DND-41 (cell line): ENCODE data around the gene ERC2.

ENCODE experiments used
- ATAC-seq: fragments of 200-7000 bp; cut with Tn5 transposase; 3 replicates; pipeline ENCODE4 v1.9.1; 2021; ENCODE audit warnings: low read depth; ENCODE audit not compliant: insufficient read depth
- DNase-seq: peaks from one replicate; pipeline ENCODE4 v3.0.0-alpha.2; 2020
- H2AFZ ChIP-seq: 2 replicates; pipeline ENCODE4 v1.6.0; 2012; ENCODE audit warnings: low read depth, low read length
- H3K27ac ChIP-seq: 2 replicates; pipeline ENCODE4 v1.5.1; 2012; ENCODE audit warnings: low read length, inconsistent platforms
- H3K27me3 ChIP-seq: fragments of 200-600 bp; sonication (generic); 2 replicates; pipeline ENCODE4 v1.6.0; 2012; ENCODE audit warnings: low read length, mild to moderate bottlenecking, inconsistent platforms; ENCODE audit not compliant: insufficient read depth, poor library complexity
- H3K36me3 ChIP-seq: 2 replicates; pipeline ENCODE4 v1.5.1; 2012; ENCODE audit warnings: low read length, inconsistent platforms; ENCODE audit not compliant: insufficient read depth
- H3K4me1 ChIP-seq: 2 replicates; pipeline ENCODE4 v1.5.1; 2012; ENCODE audit warnings: mild to moderate bottlenecking, low read length; ENCODE audit not compliant: insufficient read depth
- H3K4me2 ChIP-seq: 2 replicates; pipeline ENCODE4 v1.6.0; 2012; ENCODE audit warnings: mild to moderate bottlenecking, moderate library complexity, low read length, inconsistent platforms; ENCODE audit not compliant: insufficient read depth
- H3K4me3 ChIP-seq, 2 experiments: fragments of 200-600 bp in 1 of 2; shearing (Covaris generic) in 1 of 2; 2 replicates each; pipeline ENCODE4 v1.5.1; 2012 to 2016; ENCODE audit warnings: inconsistent platforms in 2 of 2, low read length in 2 of 2, mild to moderate bottlenecking in 2 of 2, low read depth in 1 of 2, moderate library complexity in 1 of 2
- H3K79me2 ChIP-seq: 2 replicates; pipeline ENCODE4 v1.6.0; 2012; ENCODE audit warnings: low read length, inconsistent platforms; ENCODE audit not compliant: insufficient read depth
- H3K9ac ChIP-seq: 2 replicates; pipeline ENCODE4 v1.6.0; 2012; ENCODE audit warnings: low read depth, mild to moderate bottlenecking, inconsistent platforms, low read length, moderate library complexity
- H3K9me3 ChIP-seq: 2 replicates; pipeline ENCODE4 v1.5.1; 2012; ENCODE audit warnings: low read length, moderate library complexity, mild to moderate bottlenecking, inconsistent platforms; ENCODE audit not compliant: insufficient read depth, severe bottlenecking
- H4K20me1 ChIP-seq: 2 replicates; pipeline ENCODE4 v1.6.0; 2012; ENCODE audit warnings: low read length; ENCODE audit not compliant: insufficient read depth
- EZH2 ChIP-seq: IDR thresholded peaks from 3 replicates; pipeline ENCODE4 v1.6.1; 2012; ENCODE audit warnings: borderline replicate concordance, low read depth, mild to moderate bottlenecking, moderate library complexity, low read length, inconsistent platforms; ENCODE audit not compliant: severe bottlenecking
- TF ChIP-seq, protein P1 (sequence below): IDR thresholded peaks from 2 replicates; pipeline ENCODE4 v1.5.1; 2012; ENCODE audit warnings: borderline replicate concordance, low read length, moderate library complexity, mild to moderate bottlenecking; ENCODE audit not compliant: poor library complexity, severe bottlenecking; ENCODE audit errors: extremely low read depth

The ERC2 gene

DNA sequence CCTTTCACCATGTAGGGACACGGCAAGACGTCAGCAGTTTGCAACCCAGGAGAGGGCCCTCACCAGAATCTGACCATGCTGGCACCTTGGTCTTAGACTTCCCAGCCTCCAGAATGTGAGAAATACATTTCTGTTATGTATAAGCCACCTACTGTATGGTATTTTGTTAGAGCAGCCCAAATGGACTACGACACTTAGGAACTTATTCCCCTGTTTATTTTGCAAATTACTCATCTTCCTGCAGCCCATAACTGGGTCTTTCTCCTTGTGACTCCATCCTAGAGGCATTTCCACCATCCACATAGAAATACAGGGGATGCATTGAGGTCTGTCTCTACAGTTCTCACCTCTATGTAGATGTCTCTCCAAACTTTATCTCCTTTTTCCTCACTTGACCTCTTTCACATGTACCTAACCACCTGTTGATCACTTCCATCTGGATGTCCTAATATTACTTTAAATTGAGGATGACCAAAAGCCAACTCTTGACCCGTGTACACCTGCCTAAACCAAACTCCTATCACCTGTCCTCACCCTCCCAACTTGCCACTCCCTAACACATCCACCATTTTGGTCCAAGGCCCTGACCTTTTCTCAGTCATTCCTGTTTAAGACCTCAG lies 575.1 kb downstream of the ERC2 start:
- H3K9me3 ChIP-seq, result no peaks in the 10 kb centered on the region
- no peak for ATAC-seq
- no peaks in the 10 kb centered on the region for H3K79me2 ChIP-seq
- H3K4me1 ChIP-seq, result no peaks in the 10 kb centered on the region
- TF ChIP-seq, protein P1, sequence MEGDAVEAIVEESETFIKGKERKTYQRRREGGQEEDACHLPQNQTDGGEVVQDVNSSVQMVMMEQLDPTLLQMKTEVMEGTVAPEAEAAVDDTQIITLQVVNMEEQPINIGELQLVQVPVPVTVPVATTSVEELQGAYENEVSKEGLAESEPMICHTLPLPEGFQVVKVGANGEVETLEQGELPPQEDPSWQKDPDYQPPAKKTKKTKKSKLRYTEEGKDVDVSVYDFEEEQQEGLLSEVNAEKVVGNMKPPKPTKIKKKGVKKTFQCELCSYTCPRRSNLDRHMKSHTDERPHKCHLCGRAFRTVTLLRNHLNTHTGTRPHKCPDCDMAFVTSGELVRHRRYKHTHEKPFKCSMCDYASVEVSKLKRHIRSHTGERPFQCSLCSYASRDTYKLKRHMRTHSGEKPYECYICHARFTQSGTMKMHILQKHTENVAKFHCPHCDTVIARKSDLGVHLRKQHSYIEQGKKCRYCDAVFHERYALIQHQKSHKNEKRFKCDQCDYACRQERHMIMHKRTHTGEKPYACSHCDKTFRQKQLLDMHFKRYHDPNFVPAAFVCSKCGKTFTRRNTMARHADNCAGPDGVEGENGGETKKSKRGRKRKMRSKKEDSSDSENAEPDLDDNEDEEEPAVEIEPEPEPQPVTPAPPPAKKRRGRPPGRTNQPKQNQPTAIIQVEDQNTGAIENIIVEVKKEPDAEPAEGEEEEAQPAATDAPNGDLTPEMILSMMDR, result no peak
- no peak for TF ChIP-seq EZH2
- DNase-seq, result no peak
- H4K20me1 ChIP-seq, result no peaks in the 10 kb centered on the region
- H3K4me3 ChIP-seq, result no peak overlapping the region
- no peak overlapping the region for H2AFZ ChIP-seq
- no peaks in the 10 kb centered on the region for H3K36me3 ChIP-seq
- H3K27ac ChIP-seq, result no peak overlapping the region
- H3K27me3 ChIP-seq, result peaks cover 3% of the 10 kb centered on the region
- H3K9ac ChIP-seq, result no peak overlapping the region
- no peak overlapping the region for H3K4me2 ChIP-seq

DNA sequence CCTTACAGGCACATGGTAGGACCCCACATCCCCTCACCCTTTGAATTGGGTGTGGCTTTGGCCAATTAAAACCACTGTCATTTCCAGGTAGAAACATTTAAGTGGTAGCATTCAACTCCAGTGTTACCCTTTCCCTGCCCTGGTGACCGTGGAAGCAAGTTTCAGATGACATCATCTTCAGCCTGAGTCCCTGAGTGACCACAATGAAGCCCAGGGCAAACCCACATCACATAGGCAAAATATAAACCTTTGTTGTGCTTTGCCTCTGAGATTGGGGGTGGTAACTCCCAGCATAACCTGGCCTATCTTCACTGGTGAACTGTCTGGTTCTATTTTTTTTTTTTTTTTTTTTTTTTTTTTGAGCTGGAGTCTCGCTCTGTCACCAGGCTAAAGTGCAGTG lies 577.2 kb downstream of the ERC2 start:
- no peaks in the 10 kb centered on the region for H3K9me3 ChIP-seq
- H2AFZ ChIP-seq, result no peak overlapping the region
- no peak overlapping the region for H3K9ac ChIP-seq
- no peaks in the 10 kb centered on the region for H3K4me1 ChIP-seq
- ATAC-seq, result no peak
- H3K27me3 ChIP-seq, result peaks cover 3% of the 10 kb centered on the region
- no peak overlapping the region for H3K4me2 ChIP-seq
- no peaks in the 10 kb centered on the region for H3K79me2 ChIP-seq
- no peaks in the 10 kb centered on the region for H4K20me1 ChIP-seq
- no peak for DNase-seq
- no peak overlapping the region for H3K4me3 ChIP-seq
- H3K27ac ChIP-seq, result no peak overlapping the region
- no peaks in the 10 kb centered on the region for H3K36me3 ChIP-seq
- no peak for TF ChIP-seq EZH2
- TF ChIP-seq, protein P1, result no peak

DNA sequence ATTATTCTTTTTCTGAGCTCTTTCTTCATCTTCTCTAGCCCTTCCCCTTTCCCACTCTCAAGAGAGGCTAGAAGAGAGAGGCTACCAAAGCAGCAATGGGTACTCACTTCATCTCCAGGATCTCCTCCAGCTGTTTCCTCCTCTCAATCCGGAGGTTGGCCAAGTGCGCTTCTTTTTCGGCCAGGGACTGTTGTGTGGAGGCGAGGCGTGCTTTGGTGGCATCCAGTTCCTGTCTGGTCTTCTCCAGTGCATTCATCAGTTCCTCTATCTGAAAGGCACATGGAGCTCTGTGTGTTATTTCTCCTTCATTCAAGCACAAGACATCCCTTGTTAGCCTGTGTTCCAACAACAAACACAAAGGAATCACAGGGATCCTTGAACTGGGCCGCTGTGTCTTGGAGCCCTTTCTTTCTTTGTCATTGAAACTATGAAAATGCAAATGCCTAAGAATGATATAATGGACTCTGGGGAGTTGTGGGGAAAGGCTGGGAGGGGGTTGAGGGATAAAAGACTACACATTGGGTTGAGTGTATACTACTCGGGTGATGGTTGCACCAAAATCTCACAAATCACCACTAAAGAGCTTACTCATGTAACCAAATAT lies 579.9 kb downstream of the ERC2 start:
- no peaks in the 10 kb centered on the region for H3K4me1 ChIP-seq
- H3K4me3 ChIP-seq, result no peak overlapping the region
- H2AFZ ChIP-seq, result no peak overlapping the region
- H3K9me3 ChIP-seq, result no peaks in the 10 kb centered on the region
- no peak overlapping the region for H3K9ac ChIP-seq
- no peak overlapping the region for H3K4me2 ChIP-seq
- TF ChIP-seq, protein P1, result no peak
- no peak for TF ChIP-seq EZH2
- DNase-seq (no peak), ATAC-seq (no peak)
- H3K27me3 ChIP-seq, result peaks cover 2% of the 10 kb centered on the region
- H3K36me3 ChIP-seq, result no peaks in the 10 kb centered on the region
- H3K79me2 ChIP-seq, result no peaks in the 10 kb centered on the region
- no peaks in the 10 kb centered on the region for H4K20me1 ChIP-seq
- H3K27ac ChIP-seq, result no peak overlapping the region
